Measurements from ENCODE around the gene XRCC2.

Gene XRCC2

GRCh38 chr7:152619027-152619739, 56.8 kb downstream of the XRCC2 start:
- no peak for DNase-seq
- intact Hi-C loops (cut with DNase I) = no loop called here

GRCh38 chr7:152618427-152618826, 57.5 kb downstream of the XRCC2 start:
- no peak for DNase-seq
- intact Hi-C loops (cut with DNase I) = no loop called here

GRCh38 chr7:152617056-152617455, 58.9 kb downstream of the XRCC2 start:
- intact Hi-C loops (cut with DNase I) = no loop called here
- DNase-seq = no peak

GRCh38 chr7:152615031-152615741, 60.8 kb downstream of the XRCC2 start:
- intact Hi-C loops (cut with DNase I) = no loop called here
- DNase-seq = peak; percentile 19 to 86 (median 31)

GRCh38 chr7:152608656-152609055, 67.3 kb downstream of the XRCC2 start:
- intact Hi-C loops (cut with DNase I) = no loop called here
- peak in 1 of 10 donors; percentile 14 for DNase-seq

- no peak for DNase-seq
- intact Hi-C loops (cut with DNase I) = no loop called here
Observed at GRCh38 chr7:152608208-152608607, 67.7 kb downstream of the XRCC2 start.

GRCh38 chr7:152607007-152607406, 68.9 kb downstream of the XRCC2 start:
- intact Hi-C loops (cut with DNase I) = no loop called here
- DNase-seq = no peak

GRCh38 chr7:152602962-152603361, 73.0 kb downstream of the XRCC2 start:
- intact Hi-C loops (cut with DNase I) = no loop called here
- no peak for DNase-seq

GRCh38 chr7:152601305-152601798, 74.6 kb downstream of the XRCC2 start:
- DNase-seq = peak in 1 of 10 donors; percentile 51
- intact Hi-C loops (cut with DNase I) = no loop called here

- intact Hi-C loops (cut with DNase I) = no loop called here
- DNase-seq = peak in 2 of 10 donors; percentile 12 to 16
Observed at GRCh38 chr7:152600266-152600665, 75.7 kb downstream of the XRCC2 start.

- intact Hi-C loops (cut with DNase I) = no loop called here
- peak in 2 of 10 donors; percentile 46 to 56 for DNase-seq
Observed at GRCh38 chr7:152597507-152597906, 78.4 kb downstream of the XRCC2 start.

- intact Hi-C loops (cut with DNase I) = no loop called here
- DNase-seq = peak in 1 of 10 donors; percentile 46
Observed at GRCh38 chr7:152596824-152597223, 79.1 kb downstream of the XRCC2 start.

All from posterior cingulate gyrus (tissue), 11 donors.